CD4-positive, alpha-beta T cell treated with Interleukin-15 for 1 hour (primary cell): ENCODE measurements around the gene C10orf95.
A peak's percentile ranks its signal among the peaks of the same experiment; 100 is the strongest.

Experiments used
- DNase-seq: peaks from one replicate; pipeline ENCODE4 v3.0.0-alpha.2; 2020

The C10orf95 gene

DNA sequence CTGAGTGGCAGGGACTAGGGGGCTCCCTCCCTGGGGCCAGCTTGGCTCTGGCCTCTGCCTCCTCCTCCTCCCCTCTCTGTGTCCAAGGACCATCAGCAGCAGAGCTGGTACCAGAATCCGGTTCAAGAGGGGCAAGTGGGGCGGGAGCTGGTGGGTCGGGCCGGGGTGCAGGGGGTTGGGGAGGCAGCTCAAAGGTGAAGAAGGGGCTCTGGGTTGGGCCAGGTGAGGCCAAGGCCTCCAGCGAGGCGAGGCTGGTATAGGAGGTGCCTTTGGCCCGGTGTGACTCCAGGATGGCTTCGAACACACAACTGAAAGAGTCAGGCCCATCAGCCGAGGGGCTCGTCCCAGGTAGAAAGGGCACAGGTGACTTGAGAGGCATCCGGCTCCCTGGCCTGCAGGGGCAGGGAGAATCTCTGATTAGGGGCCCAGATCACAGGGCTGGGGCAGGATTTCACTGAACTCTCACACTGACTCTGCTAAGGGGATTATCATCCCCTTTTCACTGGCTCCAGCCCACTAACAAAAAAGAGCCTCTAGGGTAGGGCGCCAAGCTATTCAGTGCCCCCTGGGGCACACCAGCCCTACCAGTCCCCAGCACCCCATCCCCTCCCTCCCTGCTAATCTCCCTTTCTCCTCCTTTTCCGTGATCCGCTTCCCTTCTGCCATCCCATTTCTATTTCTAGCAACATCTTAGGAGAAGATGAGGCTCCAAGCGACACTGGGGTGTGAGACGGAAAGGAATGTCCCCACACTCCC is 37.4 kb downstream of the C10orf95 start:
- DNase-seq, result no peak

DNA sequence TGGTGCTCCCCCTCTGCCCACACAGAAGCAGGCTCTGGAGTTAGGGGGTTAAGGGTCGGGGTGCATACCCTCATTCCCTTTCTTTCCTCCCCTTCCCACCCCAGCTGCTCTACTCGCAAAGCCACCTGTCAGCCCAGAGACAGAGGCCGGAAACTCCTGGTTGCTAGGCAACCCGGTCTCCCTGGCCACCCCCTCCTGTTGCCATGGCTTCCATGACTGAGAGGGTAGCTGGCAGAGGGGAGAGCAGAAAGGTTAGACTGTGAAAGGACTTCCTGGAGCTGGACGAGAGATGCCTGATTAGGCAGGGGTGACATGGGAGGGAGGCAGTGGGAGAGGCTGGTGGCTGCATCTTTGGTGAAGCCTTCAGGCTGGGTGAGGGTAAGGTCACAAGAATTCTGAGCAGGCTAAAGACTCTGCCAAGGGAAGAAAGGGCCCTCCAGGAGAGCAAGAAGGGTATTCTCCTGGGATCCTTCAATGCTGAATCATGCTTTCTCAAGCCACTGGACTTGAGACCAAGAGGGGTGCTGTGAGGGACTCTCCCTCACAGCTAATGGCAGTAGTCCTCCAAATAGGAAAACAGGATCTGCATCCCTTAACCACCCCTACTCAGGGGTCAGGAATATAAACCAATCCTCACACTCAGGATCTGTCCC is 38.2 kb downstream of the C10orf95 start:
- peak; percentile 59 for DNase-seq

DNA sequence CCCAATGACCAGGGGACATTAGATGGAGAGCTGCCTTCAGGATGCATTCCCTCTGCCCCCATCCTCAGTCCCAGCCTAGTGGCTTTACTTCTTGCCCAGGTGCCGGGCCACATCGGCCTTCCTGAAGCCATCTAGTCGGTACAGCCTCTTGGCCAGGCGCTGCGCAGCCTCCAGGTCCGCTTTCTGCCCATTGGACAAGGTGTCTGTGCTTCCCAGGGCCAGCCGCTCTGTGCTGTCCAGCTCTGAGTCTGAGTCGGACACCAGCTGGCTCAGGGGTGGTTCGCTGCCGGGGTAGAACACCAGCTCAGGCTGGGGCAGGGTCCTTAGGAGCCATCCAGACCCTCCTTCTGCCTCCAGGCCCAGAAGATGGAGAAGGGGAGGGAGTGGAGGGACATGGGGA is 39.0 kb downstream of the C10orf95 start:
- no peak for DNase-seq

DNA sequence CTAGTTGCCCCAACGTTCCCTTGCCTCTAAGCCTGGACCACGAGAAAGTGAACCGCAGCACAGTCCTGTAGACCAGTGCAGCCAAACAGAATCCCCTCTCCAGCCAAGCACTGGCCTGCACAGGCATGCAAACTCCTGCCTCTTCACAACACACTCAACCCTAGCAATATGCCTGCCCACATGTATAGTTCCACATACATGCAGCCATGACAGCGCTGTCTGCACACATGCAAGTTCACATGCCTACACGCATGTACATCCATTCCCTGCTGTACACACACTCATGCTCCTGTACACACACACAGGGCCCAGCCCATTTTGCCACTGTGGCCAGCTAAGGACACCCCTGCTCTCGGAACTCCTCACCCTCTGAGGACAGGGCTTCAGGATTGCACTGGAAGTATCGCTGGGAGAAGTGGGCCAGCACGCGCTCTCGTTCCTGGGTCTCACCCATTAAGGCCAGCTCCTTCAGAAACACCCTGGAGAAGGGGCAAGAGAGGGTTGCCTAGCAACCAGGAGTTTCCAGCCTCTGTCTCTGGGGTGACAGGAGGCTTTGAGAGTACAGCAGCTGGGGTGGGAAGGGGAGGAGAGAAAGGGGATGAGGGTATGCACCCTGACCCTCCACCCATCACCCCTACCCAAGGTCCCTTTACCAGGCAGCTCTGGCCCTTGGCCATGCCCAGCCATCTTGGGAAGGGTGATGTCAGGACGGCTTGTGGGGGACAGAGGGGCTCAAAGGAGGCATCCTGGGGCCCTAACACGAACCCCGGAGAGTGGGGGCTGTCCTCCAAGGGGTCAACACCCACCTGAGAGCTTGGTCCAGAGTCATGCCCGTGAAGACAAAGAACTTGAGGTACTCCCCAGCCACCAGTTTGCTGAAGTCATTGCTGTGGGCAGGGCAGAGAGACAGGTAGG is 39.7 kb downstream of the C10orf95 start:
- DNase-seq, result no peak

DNA sequence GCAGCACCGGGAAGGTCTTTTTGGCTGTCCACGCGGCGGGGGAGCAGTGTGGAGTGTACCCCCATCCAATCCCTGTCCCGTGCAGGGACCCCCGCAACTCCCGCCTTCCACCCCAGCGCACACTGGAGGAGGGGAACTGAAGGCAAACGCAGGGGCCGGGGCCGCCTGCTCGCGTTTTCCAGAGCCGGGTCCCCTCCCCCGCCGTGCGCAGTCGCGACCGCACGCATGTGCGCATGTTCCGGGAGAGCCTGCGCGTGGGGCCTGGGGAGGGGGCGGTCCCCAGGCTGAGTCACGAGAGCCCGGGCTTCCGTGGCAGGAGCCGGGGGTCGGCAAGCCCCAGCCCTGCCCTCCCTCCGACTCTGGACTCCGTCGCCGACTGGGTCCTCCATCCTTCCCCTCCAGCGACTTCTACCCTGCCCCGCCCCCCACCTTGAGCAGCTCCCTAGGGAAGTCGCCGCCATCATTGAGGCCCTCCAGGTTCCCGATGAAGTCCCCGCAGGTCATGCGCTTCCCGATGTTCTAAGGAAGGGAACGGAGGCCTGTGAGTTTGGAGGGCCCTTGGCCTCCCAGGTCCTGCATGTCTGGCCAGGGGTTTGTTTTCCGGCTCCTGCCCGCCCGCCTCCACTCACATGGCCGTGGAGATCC is 40.8 kb downstream of the C10orf95 start:
- peak; percentile 61 for DNase-seq

- no peak for DNase-seq
Measured at GRCh38 chr10:102409604-102410428, 41.5 kb downstream of the C10orf95 start.

DNA sequence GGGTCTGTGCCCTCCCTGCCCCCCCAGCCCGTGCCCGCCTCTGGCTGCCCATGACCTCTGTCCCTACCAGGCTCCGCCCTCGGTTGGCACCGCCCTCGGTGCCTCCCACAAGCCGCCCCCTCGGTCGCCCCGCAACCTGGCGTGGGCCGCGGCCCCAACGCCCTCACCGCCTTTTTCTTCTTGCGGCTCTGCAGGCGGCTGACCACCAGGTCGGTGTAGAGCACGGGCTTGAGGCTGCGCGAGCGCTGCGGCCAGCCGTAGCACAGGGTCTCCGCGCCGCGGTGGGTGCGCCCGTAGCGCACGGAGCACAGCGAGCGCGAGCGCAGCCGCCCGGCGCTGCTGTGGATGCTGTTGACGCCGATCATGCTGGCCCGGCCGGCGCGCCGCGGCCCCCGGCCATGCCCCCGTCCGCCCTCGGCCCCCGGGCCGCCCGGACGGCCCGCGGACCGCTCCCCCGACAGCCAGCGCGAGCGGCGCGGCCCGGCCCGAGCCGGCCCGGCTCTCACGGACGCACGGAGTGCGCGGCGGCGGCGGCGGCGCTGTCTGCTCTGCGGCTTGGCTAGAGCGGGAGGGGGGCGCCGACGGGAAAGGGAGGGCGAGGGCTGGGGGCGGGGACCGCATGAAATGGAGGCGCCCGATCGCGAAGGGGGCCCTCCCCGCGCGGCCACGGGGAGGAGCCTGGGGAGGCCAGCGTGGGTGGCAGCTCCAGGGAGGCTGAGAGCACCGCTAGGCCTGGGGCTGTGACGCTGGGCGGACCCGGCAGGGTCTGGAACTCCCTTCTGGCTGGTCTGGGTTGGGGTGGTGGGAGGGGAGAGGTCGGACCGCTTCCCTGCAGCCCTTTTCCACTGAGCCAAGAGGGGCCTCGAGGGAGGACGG is 42.4 kb downstream of the C10orf95 start:
- DNase-seq, result peak; percentile 75

GRCh38 chr10:102408131-102408727 is 43.1 kb downstream of the C10orf95 start:
- no peak for DNase-seq

DNA sequence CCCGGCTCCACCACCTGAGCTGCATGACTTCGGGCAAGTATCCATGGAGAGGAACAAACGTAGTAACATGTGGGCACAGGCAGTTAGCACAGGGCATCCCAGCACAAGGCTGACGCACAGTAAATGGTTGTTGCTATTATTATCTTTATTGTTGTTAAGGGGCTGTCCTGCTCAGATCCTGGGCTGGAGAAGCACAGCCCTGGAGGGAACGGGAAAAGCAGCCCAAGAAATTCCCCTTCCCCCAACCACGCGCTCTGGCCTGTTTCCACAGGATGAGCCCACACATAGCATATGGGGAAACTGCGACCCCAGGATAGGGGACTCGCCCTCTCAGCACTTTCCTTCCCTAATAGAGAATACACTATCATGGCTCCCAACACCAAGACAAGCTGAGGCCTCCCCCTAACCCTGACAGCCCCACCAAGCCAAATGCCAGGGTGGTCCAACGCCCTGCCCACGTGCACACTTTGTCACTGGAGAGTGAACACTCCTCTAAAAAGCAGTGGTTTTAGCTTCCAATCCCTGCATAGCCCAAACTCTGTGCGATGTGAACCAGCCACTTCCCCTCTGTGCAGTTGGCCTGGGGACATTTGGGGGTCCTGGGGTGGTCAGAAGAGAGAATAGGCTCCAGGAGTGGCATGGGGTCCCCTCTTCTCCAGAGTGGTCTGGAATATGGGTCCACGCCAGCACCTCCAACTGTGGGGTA is 43.8 kb downstream of the C10orf95 start:
- DNase-seq, result no peak

DNA sequence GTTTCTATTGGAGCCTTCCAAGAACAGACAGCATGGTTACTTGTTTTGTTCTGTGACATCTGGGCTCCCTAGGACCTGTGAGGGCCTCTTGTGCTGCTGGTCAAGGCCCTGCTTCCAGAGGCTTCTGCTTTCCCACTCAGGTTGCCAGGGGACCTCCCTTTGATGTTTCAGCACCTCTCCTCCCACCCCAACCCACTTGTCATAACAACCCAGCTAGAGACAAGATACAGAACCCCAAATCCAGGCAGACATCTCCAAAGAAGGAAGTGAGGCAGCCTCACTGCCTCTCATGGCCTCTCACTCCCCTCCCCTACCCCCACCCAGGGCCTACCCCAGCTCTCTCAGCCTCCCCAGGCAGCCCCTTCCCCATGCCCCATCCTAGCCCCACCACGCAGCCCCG is 44.5 kb downstream of the C10orf95 start:
- DNase-seq, result no peak

GRCh38 chr10:102405632-102406031 is 45.7 kb downstream of the C10orf95 start:
- no peak for DNase-seq

- no peak for DNase-seq
Measured at GRCh38 chr10:102405108-102405571, 46.2 kb downstream of the C10orf95 start.

DNA sequence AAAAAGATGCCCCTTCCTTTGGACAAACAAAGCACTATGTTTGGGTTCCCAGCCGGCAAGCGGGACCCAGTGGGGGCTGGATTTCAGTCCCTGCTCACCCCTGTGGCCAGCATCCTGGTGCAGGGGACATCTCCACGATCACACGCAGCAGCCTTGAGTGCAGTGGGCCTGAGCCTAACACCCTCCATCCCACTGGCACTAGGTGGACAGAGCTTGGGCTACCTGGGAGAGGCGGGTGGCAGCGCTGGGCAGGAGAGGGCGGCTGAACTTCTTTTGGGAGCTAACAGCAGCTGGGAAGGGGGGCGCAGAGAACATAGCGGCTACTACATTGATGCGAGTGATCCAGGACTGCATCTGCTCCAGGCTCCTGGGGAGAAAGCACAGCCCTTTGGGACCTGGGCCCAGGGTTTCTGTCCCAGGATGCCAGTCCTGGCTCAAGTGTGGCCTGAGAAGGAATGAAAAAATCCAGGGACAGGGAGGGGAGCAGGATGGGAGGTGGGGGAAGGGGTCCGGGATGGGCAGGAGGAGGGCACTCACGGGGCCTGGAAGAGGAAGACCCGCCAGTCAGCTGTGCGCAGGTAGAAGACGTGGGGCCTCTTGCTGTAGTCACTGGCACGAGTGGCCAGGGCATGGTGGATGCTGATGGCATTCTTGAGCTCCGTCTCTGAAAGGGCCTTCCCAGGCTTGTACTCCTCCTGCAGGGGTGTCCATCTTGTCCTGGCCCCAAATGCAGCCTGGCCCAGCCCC is 46.8 kb downstream of the C10orf95 start:
- DNase-seq, result no peak

GRCh38 chr10:102403115-102403514 is 48.2 kb downstream of the C10orf95 start:
- no peak for DNase-seq

DNA sequence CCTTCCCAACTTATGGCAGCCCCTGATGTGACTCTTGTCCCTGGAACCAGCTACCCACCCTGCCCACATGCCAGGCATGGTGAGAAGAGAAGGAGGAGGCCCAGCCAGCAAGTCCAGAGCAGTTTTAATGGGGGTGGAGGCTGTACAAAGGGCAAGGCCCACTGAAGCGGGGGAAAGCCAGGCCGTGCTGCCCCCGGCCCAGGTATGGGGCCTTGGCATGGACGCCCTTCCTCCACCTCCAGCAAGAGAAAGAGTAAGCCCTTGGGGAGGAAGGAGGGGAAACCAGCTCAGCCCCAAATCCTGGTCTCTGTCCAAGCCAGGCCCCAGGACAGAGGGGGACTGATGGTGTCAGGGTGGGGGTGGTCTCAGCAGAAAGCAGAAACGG is 48.8 kb downstream of the C10orf95 start:
- DNase-seq, result no peak

DNA sequence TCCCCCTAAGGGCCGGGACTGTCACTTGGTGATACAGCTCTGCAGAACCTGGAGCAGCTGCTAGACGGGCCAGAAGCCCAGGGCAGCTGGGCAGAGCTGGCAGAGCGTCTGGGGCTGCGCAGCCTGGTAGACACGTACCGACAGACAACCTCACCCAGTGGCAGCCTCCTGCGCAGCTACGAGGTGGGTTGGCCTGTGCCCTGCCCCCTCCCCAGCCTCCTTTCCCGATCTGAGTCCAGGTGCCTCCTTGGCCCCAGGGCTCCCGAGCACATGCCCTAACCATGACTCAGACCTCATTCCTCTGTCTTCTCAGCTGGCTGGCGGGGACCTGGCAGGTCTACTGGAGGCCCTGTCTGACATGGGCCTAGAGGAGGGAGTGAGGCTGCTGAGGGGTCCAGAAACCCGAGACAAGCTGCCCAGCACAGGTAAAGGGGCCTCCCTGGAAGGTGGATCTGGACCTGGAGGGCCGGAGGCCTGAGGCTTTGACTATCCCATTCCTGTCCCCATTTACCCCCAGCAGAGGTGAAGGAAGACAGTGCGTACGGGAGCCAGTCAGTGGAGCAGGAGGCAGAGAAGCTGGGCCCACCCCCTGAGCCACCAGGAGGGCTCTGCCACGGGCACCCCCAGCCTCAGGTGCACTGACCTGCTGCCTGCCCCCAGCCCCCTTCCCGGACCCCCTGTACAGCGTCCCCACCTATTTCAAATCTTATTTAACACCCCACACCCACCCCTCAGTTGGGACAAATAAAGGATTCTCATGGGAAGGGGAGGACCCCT is 49.4 kb downstream of the C10orf95 start:
- no peak for DNase-seq

DNA sequence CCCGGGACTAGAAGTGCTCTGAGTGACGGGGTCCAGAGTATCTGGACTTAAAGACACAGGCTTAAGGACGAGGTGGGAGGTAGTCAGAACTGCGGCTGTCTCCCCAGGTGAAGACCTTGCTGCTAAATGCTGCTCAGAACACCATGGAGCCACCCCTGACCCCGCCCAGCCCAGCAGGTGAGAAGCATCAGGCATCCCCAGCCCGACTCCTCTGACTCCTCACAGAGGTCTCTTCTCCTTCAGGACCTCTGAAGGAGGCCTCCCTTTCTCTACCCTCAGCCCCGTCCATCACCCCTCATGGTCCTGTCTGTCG is 50.0 kb downstream of the C10orf95 start:
- DNase-seq, result no peak

DNA sequence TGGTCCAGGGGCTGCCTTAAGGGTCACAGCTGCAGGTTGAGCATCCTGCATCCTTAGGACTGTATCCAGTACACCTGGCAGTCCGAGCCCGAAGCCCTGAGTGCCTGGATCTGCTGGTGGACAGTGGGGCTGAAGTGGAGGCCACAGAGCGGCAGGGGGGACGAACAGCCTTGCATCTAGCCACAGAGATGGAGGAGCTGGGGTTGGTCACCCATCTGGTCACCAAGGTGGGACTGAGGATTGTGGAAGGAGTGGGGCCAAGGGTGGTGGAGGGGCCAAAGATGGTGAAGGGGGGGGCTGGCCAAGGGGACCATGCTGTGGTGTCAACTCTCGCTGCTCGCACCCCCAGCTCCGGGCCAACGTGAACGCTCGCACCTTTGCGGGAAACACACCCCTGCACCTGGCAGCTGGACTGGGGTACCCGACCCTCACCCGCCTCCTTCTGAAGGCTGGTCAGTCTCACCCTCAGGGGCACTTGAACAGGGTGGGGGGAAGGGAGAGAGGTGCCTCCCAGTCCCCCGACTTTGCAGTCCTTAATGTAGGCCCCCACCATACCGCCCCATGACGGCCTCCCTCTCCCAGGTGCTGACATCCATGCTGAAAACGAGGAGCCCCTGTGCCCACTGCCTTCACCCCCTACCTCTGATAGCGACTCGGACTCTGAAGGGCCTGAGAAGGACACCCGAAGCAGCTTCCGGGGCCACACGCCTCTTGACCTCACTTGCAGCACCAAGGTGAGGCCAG is 50.6 kb downstream of the C10orf95 start:
- DNase-seq, result no peak
